ENCODE measurements around the gene TMEFF2.
"Not testable (repeated sequence)": the region's sequence is repeated elsewhere in the genome, so short reads cannot be mapped to it uniquely, and the experiment has no call there.

DNA sequence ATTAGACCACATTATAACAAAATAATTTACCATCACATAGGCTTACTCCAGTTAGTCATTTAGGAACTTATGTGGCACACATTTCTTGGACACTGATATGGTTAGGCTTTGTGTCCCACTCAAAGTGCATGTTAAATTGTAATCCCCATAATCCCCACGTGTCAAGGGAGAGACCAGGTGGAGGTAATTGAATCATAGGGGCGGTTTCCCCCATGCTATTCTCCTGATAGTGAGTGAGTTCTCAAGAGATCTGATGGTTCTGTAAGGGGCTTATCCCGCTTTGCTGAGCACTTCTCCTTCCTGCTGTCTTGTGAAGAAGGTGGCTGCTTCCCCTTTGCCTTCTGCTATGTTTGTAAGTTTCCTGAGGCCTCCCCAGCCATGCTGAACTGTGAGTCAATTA is 114.6 kb downstream of the TMEFF2 start:
- TF ChIP-seq, protein P1, sequence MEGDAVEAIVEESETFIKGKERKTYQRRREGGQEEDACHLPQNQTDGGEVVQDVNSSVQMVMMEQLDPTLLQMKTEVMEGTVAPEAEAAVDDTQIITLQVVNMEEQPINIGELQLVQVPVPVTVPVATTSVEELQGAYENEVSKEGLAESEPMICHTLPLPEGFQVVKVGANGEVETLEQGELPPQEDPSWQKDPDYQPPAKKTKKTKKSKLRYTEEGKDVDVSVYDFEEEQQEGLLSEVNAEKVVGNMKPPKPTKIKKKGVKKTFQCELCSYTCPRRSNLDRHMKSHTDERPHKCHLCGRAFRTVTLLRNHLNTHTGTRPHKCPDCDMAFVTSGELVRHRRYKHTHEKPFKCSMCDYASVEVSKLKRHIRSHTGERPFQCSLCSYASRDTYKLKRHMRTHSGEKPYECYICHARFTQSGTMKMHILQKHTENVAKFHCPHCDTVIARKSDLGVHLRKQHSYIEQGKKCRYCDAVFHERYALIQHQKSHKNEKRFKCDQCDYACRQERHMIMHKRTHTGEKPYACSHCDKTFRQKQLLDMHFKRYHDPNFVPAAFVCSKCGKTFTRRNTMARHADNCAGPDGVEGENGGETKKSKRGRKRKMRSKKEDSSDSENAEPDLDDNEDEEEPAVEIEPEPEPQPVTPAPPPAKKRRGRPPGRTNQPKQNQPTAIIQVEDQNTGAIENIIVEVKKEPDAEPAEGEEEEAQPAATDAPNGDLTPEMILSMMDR (IDR thresholded peaks at IDR 0.05): not testable (repeated sequence)
- not testable (repeated sequence) for TF ChIP-seq ZFX (IDR thresholded peaks at IDR 0.05; ENCODE audit: borderline replicate concordance)

Measured in 22Rv1 (cell line).